ENCODE results near the gene DMAC2.
"Not testable (repeated sequence)": the region's sequence is repeated elsewhere in the genome, so short reads cannot be mapped to it uniquely, and the experiment has no call there.

DMAC2 gene

GRCh38 chr19:41421973-41422372 lies 17.7 kb downstream of the DMAC2 start:
- no peak for DNase-seq

- DNase-seq = peak; percentile 86
Observed at GRCh38 chr19:41421314-41421713, 18.4 kb downstream of the DMAC2 start.

- DNase-seq = no peak
Observed at GRCh38 chr19:41420101-41420880, 19.4 kb downstream of the DMAC2 start.

- no peak for DNase-seq
Observed at GRCh38 chr19:41416194-41416674, 23.5 kb downstream of the DMAC2 start.

- DNase-seq = peak; percentile 66
Observed at GRCh38 chr19:41415154-41415571, 24.5 kb downstream of the DMAC2 start.

GRCh38 chr19:41414461-41414860 lies 25.3 kb downstream of the DMAC2 start:
- DNase-seq = no peak

- DNase-seq = no peak
Observed at GRCh38 chr19:41413947-41414346, 25.8 kb downstream of the DMAC2 start.

GRCh38 chr19:41412953-41413352 lies 26.8 kb downstream of the DMAC2 start:
- no peak for DNase-seq

GRCh38 chr19:41411968-41412265 lies 27.8 kb downstream of the DMAC2 start:
- DNase-seq = no peak

- no peak for DNase-seq
Observed at GRCh38 chr19:41411100-41411967, 28.4 kb downstream of the DMAC2 start.

GRCh38 chr19:41410336-41411054 lies 29.2 kb downstream of the DMAC2 start:
- no peak for DNase-seq

GRCh38 chr19:41409288-41409687 lies 30.4 kb downstream of the DMAC2 start:
- no peak for DNase-seq

- not testable (repeated sequence) for DNase-seq
Observed at GRCh38 chr19:41408846-41409245, 30.9 kb downstream of the DMAC2 start.

GRCh38 chr19:41408256-41408655 lies 31.5 kb downstream of the DMAC2 start:
- no peak for DNase-seq

GRCh38 chr19:41407271-41407670 lies 32.4 kb downstream of the DMAC2 start:
- DNase-seq = no peak

- DNase-seq = no peak
Observed at GRCh38 chr19:41405776-41406175, 33.9 kb downstream of the DMAC2 start.

GRCh38 chr19:41403181-41403970 lies 36.3 kb downstream of the DMAC2 start:
- no peak for DNase-seq

- no peak for DNase-seq
Observed at GRCh38 chr19:41402010-41402409, 37.7 kb downstream of the DMAC2 start.

- no peak for DNase-seq
Observed at GRCh38 chr19:41401483-41401882, 38.2 kb downstream of the DMAC2 start.

GRCh38 chr19:41399525-41399924 lies 40.2 kb downstream of the DMAC2 start:
- no peak for DNase-seq

GRCh38 chr19:41399091-41399490 lies 40.6 kb downstream of the DMAC2 start:
- no peak for DNase-seq

- no peak for DNase-seq
Observed at GRCh38 chr19:41398598-41398997, 41.1 kb downstream of the DMAC2 start.

- DNase-seq = no peak
Observed at GRCh38 chr19:41398050-41398418, 41.7 kb downstream of the DMAC2 start.

Data from NCI-H187 treated with DMSO at 0.1 percent for 48 hours (cell line).